ENCODE results near the gene APP.

Gene APP

GRCh38 chr21:26125433-26126167 is 45.0 kb downstream of the APP start:
- DNase-seq: no peak

DNA sequence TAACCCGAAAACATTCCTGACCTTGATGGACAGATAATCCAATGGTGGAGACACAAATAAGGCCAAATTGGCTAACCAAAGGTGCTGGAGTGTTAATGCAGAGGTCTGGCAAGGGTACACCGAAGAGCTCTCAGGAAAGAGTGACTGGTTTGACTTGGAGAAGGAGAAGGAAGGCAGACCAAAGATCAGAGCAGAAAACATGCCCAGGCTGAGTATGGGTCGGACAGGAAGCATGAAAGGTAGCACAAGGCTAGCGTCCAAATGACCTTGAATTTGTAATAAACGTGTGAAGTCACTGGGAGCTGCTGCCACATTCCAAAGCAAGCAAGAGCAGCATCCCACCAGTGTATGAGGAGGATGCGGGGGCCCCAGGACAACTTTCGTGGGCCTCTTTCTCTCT is 45.7 kb downstream of the APP start:
- no peak for DNase-seq

- no peak for DNase-seq
These were observed 46.1 kb downstream of the APP start for GRCh38 chr21:26124421-26124833.

GRCh38 chr21:26123012-26123411 is 47.6 kb downstream of the APP start:
- DNase-seq: no peak

DNA sequence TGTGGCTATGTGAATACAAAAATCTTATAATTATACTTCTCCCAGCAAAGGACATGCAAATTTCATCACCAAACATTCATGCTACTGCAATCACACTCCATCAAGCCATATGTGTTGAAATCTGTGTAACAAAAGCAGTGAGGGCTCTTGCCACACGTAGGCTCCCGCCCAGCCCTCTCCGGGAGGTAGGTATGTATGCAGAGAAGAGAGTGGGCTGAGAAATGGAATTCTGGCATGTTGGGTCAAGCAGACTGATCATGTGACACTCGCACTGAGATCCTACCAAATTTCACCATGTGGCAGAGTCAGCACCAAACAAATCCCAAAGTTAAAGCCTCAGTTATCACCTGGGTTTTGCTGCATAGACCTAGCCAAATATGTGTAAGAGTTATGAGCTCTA is 49.7 kb downstream of the APP start:
- no peak for DNase-seq

DNA sequence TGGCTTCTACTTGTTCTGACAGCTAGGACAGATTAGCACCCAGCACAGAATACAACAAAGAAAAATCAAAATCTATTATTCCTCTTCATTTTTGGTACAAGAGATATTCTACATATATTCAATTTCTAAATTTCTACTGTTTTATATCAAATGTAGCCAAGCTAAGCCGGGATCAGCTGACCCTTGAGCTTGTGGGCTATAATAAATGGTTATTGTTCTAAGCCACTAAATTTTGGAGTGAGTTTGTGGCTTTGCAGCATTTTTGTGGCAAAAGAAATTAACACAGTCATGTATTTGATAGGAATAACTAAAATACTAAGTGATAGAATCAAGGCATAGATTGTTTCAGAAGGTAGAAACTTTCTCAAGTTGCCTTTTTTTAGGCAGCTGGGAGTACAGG is 50.7 kb downstream of the APP start:
- no peak for DNase-seq

DNA sequence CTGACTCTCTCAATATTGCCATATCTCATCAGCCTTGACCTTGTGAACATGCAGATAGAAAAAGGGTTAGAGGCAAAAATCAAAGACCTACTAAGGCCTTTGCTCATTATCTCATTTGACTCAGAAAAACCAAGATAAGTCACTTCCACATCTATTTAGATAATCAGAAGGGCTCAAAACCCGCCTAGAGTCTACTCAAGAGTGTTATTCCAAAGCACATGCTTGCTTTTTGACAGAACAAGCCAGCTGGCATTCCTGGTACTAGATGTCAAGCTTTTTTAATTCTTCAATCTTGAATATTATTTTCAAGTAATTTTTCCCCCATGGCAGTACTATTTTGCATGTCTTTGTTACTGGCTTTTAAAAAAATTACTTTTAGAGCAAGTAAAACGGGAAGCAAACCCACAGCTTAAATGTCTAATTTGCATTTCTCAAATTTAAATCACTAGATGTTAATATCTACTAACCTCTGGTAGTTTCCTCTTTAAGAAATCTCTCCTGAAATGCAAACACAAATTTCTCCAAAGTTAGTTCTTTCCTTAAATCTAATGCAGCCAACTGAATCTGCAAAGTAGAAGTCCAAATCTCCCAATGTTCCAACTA is 51.5 kb downstream of the APP start:
- no peak for DNase-seq

DNA sequence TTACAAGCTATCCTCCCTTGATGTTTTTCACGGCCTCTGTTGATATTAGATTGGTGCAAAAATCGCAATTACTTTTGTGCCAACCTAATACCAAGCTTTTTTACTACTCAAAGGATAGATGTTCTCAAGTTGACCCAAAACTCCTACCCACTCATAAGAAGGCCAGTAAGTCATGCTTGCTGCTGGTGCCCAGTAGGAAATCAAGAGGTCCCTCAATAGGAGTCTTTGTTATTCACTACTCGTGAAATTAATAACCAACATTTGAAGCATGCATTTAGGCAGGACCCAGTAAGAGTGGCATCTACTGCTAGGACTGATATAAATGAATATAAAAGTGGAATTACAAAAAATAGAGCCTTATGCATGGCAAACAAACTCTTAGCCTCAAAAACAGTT is 52.6 kb downstream of the APP start:
- no peak for DNase-seq

GRCh38 chr21:26117324-26117971 is 53.1 kb downstream of the APP start:
- no peak for DNase-seq

- DNase-seq: no peak
These were observed 54.0 kb downstream of the APP start for GRCh38 chr21:26116456-26117011.

- DNase-seq: no peak
These were observed 54.7 kb downstream of the APP start for GRCh38 chr21:26115899-26116298.

GRCh38 chr21:26115305-26115704 is 55.3 kb downstream of the APP start:
- DNase-seq: no peak

- no peak for DNase-seq
These were observed 57.6 kb downstream of the APP start for GRCh38 chr21:26112975-26113374.

- DNase-seq: no peak
These were observed 58.3 kb downstream of the APP start for GRCh38 chr21:26112127-26112742.

GRCh38 chr21:26110715-26111114 is 59.9 kb downstream of the APP start:
- DNase-seq: no peak

- DNase-seq: no peak
These were observed 63.1 kb downstream of the APP start for GRCh38 chr21:26107429-26107828.

DNA sequence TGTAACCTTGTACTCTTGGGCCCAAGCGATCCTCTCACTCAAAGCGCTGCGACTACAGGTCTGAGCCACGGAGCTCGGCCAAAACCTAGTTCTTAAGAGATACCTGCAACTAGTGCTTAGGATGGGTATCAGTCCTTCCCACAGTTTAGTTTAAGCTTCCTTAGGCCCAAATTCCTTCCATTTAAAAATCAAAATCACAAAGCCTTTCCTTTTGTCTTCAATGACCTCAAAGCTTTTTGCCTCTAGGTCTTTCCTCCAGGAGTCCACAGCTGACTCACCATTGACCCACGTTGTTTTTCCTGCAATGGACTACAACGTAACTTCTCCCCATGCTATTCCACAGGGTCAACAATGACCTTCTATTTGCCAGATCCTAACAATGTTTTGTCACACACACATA is 64.0 kb downstream of the APP start:
- DNase-seq: no peak

- DNase-seq: no peak
These were observed 64.8 kb downstream of the APP start for GRCh38 chr21:26105819-26106218.

GRCh38 chr21:26100573-26100972 is 70.0 kb downstream of the APP start:
- DNase-seq: no peak

DNA sequence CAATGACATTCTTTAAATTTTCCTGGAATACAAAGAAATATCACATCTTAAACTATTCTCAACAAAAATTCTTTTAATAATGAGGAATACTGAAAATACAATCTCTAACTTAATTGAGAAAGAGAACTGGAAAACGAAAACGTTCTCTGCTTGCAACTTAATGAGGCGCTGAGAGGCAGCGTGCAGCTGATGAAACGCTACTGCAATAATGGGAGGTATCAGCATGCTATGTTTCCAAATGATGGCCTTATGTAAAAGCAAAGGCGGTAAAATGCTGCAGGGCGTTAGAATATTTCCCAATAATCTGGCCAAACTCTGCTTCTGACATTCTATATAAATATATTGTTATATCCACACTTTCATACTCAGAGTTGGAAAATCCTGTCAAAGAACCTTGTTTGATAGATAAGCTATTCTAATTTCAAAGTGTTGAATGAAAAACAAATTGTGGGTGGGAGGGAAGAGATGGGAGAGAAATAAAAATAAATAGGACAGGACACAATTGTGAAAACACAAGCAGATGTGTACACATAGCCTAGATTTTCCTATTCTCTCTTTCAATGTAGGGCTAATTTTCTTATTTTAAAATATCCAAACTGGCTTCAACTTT is 70.9 kb downstream of the APP start:
- no peak for DNase-seq

DNA sequence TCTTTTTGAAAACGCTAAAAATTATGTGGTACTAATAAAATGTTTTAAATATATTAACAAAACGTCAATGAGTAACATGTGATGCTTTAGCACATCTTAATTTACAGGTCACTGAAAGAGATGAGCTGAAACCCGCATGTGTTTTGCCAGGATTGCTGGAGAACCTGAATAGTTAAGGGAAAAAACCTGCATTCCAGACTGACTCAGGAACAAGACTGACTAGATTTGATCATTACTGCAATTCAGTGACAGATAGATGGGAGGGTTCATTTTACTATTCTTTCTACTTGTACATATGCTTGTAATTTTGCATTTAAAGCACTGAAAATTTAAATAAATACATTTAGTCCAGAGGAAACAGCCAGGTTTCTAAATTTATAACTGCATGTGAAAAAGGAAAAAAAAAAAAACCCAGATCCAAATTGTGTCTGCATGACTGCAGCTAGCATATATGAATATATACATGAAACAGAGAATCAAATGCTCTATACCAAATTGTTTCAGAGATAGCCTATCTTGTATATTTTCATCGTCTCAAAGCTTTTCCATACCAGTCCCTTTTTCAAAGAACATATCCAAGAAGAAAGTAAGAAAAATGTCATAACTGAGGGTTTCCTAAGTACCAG is 71.7 kb downstream of the APP start:
- no peak for DNase-seq

- DNase-seq: no peak
These were observed 73.1 kb downstream of the APP start for GRCh38 chr21:26097475-26097874.

All from cerebellar nuclear complex (tissue), 1 donor.